HG02798 (cell line): ENCODE data around the gene C5orf15.

ENCODE experiments used
- ATAC-seq: cut with Tn5 transposase; IDR thresholded peaks from one replicate; pipeline ENCODE4 v1.9.1; 2021; ENCODE audit warnings: mild to moderate bottlenecking; ENCODE audit not compliant: unreplicated experiment, poor library complexity

The C5orf15 gene

DNA sequence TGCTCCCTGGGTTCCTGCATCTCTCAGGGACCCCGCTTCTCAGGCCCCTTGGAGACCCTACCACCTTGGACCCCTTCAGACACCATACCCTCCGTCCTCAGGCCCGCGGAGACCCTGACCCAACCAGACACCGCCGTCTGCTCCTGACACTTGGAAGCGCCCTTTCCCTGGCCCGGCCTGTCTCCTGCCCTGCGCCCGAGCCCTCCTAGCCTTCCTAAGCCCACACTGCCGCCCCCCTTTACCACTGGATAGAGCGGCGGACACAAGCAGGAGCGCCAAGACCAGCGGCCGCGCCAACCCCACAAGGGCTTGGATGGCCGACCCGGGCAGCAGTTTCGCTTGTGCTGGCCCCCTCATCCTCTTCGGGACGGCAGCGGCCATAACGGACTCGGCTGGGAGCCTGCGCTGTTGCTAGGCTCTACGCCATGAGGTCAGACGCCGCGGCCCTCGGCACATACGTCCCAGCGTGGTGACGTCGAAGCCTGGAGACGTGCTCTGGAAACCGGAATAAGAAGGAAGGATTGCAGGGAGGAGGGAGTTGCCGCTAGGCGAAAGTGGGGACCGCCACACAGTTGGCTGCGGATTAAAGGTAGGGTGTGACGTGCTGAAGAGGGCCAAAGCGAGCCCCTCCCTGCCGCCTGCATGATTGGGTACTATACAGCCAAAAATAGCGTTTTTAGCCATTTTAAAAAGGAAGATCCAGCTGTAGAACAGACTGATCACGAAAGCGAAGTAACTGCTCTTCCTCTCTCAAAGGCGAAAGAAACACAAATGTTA, at the start of gene C5orf15:
Gene C5orf15 (minus strand): TSS at position 422 of the 777 bp plus-strand sequence. CDS start 41 bp downstream, at position 381.
- ATAC-seq: peak; percentile 97

DNA sequence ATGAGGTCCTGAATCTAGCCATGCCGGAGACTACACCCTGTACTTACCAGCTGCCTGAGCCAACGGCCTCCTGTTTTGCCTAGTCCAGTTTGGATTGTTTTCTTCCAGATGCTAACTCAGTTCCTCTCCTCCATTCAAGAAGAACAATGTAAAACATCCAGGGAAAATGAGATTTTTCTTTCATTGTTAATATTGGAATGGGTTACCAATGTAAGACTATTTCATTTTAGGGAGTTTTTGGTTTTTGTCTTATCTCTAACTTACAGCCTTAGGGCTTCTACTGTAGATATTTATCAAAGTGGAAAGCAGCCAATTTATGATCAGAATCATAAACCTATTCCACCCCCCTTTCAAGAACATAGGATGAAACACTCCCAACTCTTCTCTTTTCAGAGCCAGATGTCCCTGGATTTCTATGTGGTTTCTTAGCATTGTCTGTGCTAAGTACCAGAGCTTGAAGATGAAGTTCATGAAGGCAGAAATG, 39.9 kb upstream of the C5orf15 start:
- ATAC-seq: no peak

DNA sequence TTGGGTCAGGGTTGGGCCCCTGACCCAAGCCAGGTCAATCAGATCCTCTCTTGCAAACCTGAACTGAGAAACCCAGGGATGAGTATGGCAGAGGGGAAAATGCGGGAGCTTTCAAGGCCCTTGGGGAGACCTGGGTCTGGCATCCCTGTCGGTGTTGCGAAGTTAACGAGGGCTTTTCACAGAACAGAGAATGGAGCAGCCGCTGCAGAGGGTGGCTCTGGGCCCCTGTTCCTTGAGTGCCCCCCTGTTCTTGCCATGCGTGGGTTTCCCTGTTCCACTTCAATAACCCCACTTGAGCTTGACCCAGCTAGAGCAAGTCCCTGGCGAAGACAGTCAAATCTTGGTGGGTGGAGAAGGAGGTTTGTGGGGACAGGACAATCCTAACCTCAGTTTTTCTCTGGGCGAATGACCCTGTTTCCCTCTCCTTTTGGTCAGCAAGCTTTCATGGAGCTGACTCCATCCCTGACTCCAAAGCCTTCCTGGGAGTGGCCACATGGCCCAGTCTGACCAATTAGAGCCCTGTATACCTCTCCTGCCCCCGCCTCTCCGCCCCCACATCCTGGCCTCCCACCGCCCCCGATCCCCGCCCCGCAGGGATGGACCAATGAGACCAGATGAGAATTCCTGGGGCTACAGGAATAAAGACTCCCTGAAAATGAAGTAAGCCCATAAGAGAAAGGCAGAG, 39.3 kb upstream of the C5orf15 start:
- no peak for ATAC-seq

DNA sequence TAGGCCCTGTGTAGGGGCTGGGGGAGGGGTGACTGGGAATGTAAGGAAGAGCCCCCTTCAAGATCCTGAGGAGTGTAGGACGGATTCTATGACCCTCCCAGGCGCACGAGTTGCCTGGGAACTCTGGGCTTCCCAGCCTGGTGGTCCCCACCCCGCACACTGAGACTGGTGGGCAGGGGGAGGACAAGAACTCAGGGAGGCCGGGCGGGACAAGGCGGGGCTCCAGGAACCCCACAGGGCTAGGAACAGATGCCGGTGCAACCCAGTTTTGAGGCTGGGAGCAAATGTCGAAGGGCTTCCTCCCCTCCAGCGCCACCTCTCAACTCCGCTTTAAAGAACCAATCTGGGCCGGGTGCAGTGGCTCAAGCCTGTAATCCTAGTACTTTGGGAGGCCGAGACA, 37.7 kb upstream of the C5orf15 start:
- ATAC-seq: no peak

DNA sequence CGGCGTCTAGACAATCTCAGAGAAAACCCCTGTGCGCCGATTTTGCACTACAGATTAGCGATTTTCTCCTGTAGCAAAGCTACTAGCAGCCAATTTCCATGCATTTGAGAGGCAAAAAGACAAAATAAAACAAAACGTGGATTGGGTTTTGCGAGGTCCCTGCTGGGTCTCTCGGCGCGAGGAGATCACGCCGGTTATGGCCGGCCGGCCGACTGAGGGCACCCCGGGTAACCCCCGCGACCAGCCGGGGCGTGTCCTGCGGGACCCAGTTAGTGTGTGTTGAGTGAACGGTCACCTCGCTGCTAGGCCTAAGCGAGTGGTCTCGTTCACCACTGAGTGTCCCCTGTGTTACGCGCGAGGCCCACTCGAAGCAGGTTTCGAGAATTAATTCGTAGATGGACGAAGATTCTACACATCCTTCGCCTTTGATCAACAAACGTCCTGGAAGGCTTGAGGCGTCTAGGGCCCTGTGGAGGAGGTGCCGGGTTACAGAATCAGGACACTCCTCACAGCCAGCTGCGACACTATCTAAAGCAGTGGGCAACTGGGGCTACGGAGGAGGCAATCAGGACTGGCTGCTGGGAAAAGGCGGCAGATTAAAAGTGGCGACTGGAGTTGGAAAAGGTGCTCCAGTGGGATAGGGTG, 37.1 kb upstream of the C5orf15 start:
- no peak for ATAC-seq

DNA sequence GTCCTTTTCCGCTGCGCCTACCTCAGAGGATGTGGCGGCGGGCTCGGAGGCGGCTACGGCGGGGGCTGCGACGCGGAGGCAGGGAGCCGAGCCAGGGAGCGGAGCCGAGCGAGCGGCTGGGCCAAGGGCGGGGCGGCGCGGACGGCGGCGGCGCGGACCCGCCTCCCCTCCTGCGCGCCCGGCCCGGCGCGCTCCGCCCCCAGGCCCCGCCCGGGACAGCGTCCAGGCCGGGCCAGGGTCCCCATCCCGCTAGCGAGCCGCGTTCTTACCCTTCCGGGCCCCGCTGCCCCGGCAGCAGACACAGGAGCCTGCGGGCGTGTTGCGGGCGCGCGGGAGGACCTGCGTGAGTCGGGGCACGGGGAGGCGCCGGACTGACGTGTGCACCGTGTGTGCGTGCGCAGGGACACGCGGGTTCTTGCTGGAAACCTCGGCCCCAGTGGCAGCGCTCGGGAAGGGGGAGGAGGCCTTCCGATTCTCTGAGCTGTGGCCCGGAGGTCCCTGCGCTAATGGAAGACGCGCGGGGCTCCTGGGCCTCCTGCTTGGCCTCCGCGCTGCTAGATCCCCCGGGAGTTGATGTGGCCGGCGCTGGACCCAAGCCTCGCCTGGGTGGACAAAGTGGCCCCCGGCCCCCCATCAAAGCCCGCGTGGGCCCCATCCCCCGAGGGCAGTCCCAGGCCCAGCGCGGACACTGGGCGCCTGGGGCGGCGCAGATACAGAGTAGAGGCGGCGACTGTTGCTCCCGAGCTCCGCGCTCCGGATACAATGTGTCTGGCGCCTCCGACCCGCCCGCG, 36.4 kb upstream of the C5orf15 start, which contains the start of gene VDAC1:
Gene VDAC1 (minus strand): TSS at position 350 of the 791 bp plus-strand sequence. CDS start 11,963 bp downstream, outside the sequence.
- ATAC-seq: peak; percentile 84

DNA sequence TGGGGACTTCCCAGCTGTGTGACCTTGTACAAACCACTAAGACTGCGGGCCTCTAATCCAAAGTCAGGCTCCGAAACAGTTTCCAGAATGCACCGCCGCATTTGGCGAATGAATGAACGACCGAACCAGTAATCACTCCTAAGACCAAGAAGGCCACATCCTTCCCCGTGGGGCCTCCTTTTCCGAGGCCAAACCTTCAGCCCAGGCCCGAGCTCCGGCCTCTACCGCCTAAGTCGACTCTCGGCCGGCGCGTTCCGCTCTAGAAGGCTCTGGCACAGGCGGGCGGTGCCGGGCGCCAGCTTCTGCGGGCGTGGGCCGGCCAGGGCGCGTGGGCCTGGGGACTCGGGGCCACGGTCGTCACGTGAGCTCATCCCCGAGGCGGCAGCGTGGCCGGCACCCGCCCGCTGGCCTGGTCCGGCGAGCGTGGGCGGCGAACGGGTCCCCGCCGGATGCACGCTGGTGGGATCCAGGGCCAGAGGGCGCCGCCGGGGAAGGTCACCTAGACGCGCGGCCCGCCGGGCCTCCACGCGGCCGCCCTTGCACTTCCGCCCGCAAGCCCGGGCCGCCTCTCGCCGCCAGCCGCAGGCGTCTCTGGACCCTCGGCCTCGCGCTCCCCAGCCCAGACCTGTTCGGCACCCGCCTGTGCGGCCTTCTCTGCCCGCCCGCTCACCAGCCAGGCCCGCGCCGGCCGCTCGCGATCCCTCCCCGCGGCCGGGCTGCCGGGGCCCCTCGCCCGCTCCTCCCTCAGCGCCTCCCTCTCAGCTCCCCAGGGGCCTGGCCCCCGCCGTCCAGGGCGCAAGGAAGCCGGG, 35.6 kb upstream of the C5orf15 start:
- peak; percentile 42 for ATAC-seq

DNA sequence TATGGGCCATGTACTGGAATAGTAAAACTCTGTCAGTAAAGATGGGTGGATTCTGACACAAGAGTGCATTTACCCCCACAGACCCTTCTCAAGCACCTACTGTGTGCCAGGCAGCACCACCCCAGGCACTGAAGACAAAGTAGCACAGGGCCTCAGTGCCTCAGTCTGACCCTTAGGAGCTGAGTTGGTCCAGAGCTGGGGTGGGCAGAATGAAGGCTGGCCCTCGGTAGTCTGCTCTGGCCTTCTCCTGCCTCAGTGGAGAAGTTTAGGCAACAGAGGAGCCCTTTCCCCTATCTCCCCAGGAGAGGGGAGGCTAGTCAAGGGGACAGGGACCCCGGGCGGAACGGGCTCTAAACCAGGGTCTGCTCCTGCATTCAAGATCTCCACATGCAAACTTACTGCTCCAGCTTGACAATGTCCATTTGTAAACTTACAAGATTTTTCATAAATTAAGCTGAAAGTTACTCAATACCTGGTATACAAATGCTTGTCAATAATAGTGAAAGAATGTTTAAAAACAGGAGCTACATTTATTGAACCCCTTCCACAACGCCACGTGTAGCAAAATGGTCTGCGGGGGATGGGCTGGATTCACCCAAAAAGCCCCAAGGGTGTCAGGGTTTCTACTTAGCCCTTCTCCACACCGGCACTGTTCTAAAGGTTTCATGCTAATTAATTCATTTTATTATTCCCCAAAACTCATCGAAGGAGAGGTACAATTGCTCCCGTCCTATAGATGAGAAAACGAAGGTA, 34.8 kb upstream of the C5orf15 start:
- ATAC-seq: no peak

DNA sequence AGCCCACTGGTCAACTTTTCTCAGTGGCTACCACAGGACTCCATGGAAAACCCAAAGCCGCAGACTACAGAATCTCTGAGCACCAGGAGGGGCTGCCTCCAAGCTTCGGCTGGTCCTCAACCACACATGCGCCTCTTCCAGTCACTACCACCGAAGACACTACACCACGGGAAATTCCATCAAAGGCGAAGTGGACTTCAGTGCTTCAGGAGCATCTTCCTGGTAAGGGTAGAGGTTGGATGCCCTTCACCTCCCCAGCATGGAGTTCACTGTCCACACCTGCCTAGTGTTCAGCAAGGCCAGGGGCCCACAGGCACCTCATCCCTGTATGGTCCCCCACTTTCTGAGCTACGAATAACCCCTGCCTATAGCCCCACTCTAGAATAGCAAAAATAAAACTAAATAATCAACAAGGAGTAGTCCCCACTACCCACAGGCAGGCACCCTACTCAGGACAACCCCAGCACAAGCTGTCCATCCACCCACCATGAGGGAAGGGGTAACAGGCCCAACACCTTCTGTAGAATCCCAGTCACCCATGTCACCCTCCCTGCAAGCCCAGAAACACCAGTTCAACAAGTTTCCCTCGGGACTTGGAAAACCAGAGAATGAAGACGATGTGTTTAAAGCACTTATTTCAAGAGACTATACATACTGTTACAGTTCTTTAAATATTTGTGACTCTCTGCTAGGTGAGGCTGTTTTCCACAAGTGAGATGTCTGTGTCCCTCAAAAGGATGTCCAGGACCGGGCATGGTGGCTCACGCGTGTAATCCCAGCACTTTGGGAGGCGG, 33.7 kb upstream of the C5orf15 start:
- ATAC-seq: no peak

DNA sequence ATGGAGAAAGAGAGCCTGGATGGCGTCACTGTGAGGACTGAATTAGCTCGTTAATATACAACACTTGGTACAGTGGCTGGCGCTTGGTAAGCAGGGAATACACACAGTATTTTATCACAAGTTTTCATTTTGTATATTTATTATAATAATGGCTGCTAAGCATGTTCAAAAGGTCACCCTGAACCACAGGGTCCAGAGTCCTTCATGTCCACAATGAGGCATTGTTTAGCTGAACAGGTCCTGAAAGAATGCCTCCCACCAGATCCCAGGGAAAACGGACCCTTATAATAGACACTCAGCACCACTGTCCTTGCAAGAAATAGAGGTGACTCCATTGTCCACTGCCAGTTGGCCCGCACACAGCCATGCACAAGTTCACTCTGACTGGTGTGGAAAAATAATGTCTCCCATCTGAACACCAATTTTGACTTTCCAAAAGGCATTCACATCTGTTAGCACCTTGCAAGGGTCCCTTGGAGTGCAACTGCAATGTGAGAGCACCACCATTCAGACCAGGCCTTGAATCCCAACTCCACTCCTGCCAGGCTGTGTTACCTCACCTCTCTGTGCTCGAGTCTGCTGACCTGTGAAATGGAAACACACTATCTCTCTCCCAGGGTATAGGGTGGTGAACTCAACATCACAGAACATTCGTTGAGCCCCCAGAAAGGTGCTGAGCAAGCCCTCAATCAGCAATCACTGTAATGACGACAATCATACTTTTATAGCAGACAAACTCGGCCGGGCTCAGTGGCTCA, 32.5 kb upstream of the C5orf15 start:
- ATAC-seq: no peak

DNA sequence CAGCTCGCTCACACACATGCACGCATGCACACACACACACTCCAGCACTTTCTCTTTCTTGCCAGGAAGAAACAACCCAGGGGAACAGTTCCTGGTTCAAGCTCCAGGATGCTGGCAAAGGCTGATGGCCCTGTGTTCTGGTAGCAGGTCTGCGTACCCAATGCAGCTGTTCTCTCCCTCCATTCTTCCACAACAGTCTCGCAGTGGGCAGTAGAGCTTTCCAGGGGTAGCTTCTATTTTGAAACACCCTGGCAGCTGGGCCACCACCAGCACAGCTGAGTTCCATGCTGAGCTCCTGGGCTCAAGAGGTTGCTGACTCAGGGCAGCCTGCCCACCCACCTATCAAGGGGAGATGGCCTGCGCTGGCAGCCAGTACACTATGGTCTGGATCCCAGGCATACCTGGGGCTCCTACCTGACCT, 31.7 kb upstream of the C5orf15 start:
- no peak for ATAC-seq

DNA sequence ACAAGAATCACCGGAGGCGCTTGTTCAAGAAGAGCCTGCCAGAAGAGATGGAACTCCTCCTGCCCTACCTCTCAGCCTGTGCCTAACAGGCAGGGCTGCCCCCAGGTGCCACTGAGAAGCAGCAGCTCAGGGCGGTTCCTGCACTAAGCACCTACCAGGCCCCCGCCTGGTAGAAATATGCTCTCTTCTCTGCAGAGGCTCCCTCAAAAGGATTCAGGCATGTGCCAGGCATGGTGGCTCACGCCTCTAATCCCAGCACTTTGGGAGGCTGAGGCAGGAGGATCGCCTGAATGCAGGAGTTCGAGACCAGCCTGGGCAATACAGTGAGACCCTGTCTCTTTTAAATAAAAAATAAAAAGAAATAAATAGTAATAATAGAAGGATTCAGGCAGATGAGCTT, 30.4 kb upstream of the C5orf15 start:
- no peak for ATAC-seq

DNA sequence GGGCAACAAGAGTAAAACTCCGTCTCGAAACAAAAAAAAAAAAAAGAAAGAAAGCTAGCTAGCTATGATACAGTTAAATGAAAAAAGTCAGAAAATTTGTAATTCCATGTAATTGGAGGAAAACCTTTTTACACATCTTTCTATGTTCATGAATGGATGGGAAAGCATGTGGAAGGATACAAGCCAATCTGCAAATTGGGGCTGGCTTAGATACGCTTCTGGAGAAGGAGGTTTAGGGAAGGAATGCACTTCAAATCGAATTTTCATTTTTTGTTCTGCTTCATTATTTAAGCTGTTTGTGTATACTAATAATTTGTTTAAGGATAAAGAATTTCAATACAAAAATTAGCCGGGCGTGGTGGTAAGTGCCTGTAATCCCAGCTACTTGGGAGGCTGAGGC, 29.6 kb upstream of the C5orf15 start:
- ATAC-seq: no peak

DNA sequence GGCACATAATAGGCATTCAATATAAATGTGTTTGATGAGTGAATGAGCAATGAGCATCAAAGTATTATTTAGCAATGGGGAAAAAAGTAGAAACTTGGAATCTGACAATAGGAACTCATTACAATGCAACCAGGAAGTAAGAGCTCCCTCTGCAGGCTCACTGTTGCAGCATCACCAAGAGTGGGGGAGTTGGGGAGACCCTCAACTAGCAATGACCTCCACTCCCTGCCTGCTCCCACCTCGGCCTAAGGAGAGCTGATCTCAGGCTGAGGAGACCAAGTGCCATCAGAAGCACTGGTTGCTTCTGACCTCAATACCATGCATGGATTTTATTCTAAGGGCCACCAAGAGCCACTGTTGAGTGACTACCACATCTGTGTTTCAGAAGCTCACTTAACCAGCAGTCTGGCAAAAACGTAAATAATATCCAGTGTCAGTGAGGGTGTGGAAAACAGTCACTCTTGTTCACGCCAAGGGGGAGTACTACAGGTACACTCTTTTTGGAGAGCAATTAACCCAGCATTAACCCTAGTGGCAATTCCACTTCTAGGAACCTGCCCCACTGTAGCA, 28.3 kb upstream of the C5orf15 start:
- no peak for ATAC-seq

DNA sequence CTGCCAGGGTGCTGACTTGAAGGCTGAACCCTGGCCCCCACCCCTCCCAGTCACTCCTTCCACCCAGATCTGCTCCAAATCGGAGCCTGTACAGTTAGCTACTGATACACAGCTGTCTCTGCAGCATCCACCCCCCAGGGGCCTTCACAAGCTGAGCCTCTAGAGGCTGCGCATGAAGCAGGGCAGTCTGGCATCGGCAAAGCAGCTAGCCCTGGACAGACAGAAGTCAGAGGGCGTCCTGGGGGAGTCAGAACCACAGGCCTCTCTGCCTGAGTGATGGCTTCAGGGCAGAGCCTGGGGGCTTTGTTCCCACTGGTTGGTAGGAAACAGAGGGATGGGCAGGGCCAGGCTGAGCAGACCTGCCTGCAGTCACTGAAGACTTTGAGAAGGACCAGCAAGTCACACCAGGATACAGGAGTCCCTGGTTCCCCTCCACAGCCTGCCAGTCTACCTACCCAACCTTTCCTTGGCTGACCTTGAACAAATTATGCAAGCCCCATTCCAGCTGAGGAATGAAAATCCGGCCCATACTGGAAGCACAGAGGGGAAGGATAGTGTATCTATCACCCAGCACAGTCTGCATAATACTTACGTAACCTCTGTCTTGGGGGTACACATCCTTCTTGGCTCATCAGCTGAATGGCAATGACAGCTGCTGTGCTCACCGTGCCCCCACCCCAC, 27.6 kb upstream of the C5orf15 start:
- ATAC-seq: no peak

DNA sequence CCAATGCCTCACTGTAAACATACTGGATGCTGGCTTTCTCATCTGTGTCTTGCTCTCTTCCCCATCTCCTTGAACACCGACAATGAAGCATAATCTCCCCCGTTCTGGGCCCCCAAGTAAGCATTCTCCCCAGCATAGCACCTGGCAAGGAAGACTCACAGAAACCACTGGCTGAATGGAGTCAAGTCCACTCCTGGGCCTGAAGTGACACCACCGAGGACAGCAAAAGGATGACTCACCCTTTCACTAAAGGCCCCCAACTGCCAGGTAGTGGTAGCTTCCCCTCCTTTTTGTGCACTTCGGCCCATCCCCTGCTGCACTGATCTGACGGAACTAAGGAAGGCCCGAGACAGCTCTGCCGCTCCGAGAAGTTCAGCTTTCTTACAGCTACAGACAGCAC, 26.9 kb upstream of the C5orf15 start:
- ATAC-seq: no peak

DNA sequence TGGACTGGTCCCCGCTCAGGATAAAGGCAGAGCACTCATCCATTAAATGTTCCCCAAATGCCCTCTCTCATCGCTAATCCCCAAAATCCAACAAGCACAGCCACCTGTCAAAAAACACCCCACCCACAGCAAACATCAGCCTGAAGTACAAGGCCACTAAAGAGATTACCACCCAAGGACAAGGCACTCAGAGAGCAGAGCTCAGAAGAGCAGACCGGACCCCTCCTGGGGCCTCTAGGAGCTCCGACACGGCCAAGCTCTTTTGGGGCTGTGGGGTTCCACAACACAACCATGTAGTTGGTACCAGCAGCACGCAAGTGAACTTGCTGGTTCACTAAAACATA, 26.5 kb upstream of the C5orf15 start:
- no peak for ATAC-seq
